ENCODE results near the gene EYS.

DNA sequence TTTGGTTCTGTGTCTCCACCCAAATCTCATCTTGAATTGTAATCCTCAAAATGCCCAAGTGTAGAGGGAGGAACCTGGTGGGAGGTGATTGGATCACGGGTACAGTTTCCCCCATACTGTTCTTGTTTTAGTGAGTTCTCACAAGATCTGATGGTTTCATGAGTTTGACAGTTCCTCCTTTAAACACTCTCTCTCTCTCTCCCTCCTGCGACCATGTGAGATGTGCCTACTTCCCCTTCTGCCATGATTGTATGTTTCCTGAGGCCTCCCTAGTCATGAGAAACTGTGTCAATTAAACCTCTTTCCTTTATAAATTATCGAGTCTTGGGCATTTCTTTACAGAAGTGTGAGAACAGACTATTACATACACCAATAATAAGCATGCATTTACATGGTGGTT lies 12.1 kb upstream of the EYS start:
- TF ChIP-seq, protein P1, sequence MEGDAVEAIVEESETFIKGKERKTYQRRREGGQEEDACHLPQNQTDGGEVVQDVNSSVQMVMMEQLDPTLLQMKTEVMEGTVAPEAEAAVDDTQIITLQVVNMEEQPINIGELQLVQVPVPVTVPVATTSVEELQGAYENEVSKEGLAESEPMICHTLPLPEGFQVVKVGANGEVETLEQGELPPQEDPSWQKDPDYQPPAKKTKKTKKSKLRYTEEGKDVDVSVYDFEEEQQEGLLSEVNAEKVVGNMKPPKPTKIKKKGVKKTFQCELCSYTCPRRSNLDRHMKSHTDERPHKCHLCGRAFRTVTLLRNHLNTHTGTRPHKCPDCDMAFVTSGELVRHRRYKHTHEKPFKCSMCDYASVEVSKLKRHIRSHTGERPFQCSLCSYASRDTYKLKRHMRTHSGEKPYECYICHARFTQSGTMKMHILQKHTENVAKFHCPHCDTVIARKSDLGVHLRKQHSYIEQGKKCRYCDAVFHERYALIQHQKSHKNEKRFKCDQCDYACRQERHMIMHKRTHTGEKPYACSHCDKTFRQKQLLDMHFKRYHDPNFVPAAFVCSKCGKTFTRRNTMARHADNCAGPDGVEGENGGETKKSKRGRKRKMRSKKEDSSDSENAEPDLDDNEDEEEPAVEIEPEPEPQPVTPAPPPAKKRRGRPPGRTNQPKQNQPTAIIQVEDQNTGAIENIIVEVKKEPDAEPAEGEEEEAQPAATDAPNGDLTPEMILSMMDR (IDR thresholded peaks at IDR 0.05) = no peak
- no peak for TF ChIP-seq POLR2AphosphoS5 (IDR thresholded peaks at IDR 0.05)
